AML-193 (cell line): Measurements from ENCODE around the gene NRG3.

Experiments
- DNase-seq, 2 experiments: peaks; one replicate each; lab custom pipeline; 2025; lab: John Stamatoyannopoulos, UW

NRG3 gene

GRCh38 chr10:82092111-82092510, 217.1 kb downstream of the NRG3 start:
- no peak for DNase-seq

GRCh38 chr10:82124713-82125112, 249.7 kb downstream of the NRG3 start:
- no peak for DNase-seq

GRCh38 chr10:82128527-82128926, 253.5 kb downstream of the NRG3 start:
- DNase-seq, result no peak

GRCh38 chr10:82136103-82136502, 261.1 kb downstream of the NRG3 start:
- DNase-seq, result no peak

- no peak for DNase-seq
These were observed 269.2 kb downstream of the NRG3 start for GRCh38 chr10:82144153-82144552.

GRCh38 chr10:82148764-82149163, 273.8 kb downstream of the NRG3 start:
- no peak for DNase-seq

GRCh38 chr10:82149674-82150073, 274.7 kb downstream of the NRG3 start:
- DNase-seq, result no peak

- DNase-seq, result peak; percentile 25 to 26
These were observed 275.3 kb downstream of the NRG3 start for GRCh38 chr10:82150123-82150900.

- DNase-seq, result no peak
These were observed 285.3 kb downstream of the NRG3 start for GRCh38 chr10:82160307-82160706.

GRCh38 chr10:82161264-82161663, 286.3 kb downstream of the NRG3 start:
- no peak for DNase-seq

GRCh38 chr10:82162549-82163195, 287.7 kb downstream of the NRG3 start:
- DNase-seq, result no peak

GRCh38 chr10:82171899-82172298, 296.9 kb downstream of the NRG3 start:
- DNase-seq, result no peak

GRCh38 chr10:82176587-82176986, 301.6 kb downstream of the NRG3 start:
- DNase-seq, result no peak

GRCh38 chr10:82190432-82191260, 315.7 kb downstream of the NRG3 start:
- no peak for DNase-seq

- no peak for DNase-seq
These were observed 316.7 kb downstream of the NRG3 start for GRCh38 chr10:82191653-82192052.

GRCh38 chr10:82192665-82193064, 317.7 kb downstream of the NRG3 start:
- no peak for DNase-seq

- DNase-seq, result no peak
These were observed 319.4 kb downstream of the NRG3 start for GRCh38 chr10:82194419-82194818.

GRCh38 chr10:82206831-82207230, 331.8 kb downstream of the NRG3 start:
- DNase-seq, result no peak

GRCh38 chr10:82208726-82209125, 333.7 kb downstream of the NRG3 start:
- no peak for DNase-seq

- no peak for DNase-seq
These were observed 335.3 kb downstream of the NRG3 start for GRCh38 chr10:82210331-82210730.

GRCh38 chr10:82211346-82211745, 336.4 kb downstream of the NRG3 start:
- DNase-seq, result no peak

- DNase-seq, result no peak
These were observed 337.8 kb downstream of the NRG3 start for GRCh38 chr10:82212753-82213152.

- DNase-seq, result no peak
These were observed 338.8 kb downstream of the NRG3 start for GRCh38 chr10:82213784-82214183.
